Neural cell (in vitro differentiated cells): ENCODE measurements around the gene FILIP1. TPM values are rescaled to one million over a fixed set of nuclear protein-coding genes. Genes with fewer than 3 reads are reported as not detected.
A peak's percentile ranks its signal among the peaks of the same experiment; 100 is the strongest.

ENCODE experiments used
- H2AFZ ChIP-seq: fragments of 200-600, 300-800 bp; sonication (generic), shearing (Covaris generic); 2 replicates; pipeline ENCODE4 v1.6.0; 2014; ENCODE audit warnings: low read depth, mild to moderate bottlenecking, antibody characterized with exemption, low read length, moderate library complexity
- H3F3A ChIP-seq: fragments of 200-600 bp; shearing (Covaris generic); 2 replicates; pipeline ENCODE4 v1.6.1; 2016; ENCODE audit warnings: mild to moderate bottlenecking, moderate library complexity, mixed read lengths, antibody characterized with exemption, low read length; ENCODE audit not compliant: insufficient read depth, poor library complexity, severe bottlenecking
- H3K27ac ChIP-seq: fragments of 200-600, 300-800 bp; sonication (generic), shearing (Covaris generic); 2 replicates; pipeline ENCODE4 v1.5.1; 2014; ENCODE audit warnings: mild to moderate bottlenecking, low read length, moderate library complexity
- H3K27me3 ChIP-seq: fragments of 300-800, 200-600 bp; sonication (generic), shearing (Covaris generic); 2 replicates; pipeline ENCODE4 v1.6.0; 2014; ENCODE audit warnings: mild to moderate bottlenecking, low read depth, low read length, moderate library complexity; ENCODE audit not compliant: insufficient read depth
- H3K36me3 ChIP-seq: fragments of 300-800, 200-600 bp; sonication (generic), shearing (Covaris generic); 2 replicates; pipeline ENCODE4 v1.5.1; 2014; ENCODE audit warnings: mild to moderate bottlenecking, antibody characterized with exemption, low read length, moderate library complexity; ENCODE audit not compliant: insufficient read depth
- H3K4me2 ChIP-seq: fragments of 300-800, 200-600 bp; sonication (generic), shearing (Covaris generic); 2 replicates; pipeline ENCODE4 v1.6.0; 2014; ENCODE audit warnings: mild to moderate bottlenecking, low read length
- H3K4me3 ChIP-seq: fragments of 300-800, 200-600 bp; sonication (generic), shearing (Covaris generic); 2 replicates; pipeline ENCODE4 v1.5.1; 2014; ENCODE audit warnings: mild to moderate bottlenecking, low read length, moderate library complexity
- H3K79me2 ChIP-seq: fragments of 200-600 bp; shearing (Covaris generic); replicated peaks from 2 replicates; pipeline ENCODE4 v1.6.0; 2014; ENCODE audit warnings: mild to moderate bottlenecking, low read length, moderate library complexity; ENCODE audit not compliant: insufficient read depth
- H3K9ac ChIP-seq: fragments of 300-800, 200-600 bp; sonication (generic), shearing (Covaris generic); 2 replicates; pipeline ENCODE4 v1.6.1; 2016; ENCODE audit warnings: mild to moderate bottlenecking, low read length, mixed read lengths
- H3K9me2 ChIP-seq: fragments of 200-600 bp; shearing (Covaris generic); 2 replicates; pipeline ENCODE4 v1.6.1; 2016; ENCODE audit warnings: mild to moderate bottlenecking, low read length, mixed read lengths; ENCODE audit not compliant: insufficient read depth
- H3K9me3 ChIP-seq: fragments of 200-600, 300-800 bp; sonication (generic), shearing (Covaris generic); 2 replicates; pipeline ENCODE4 v1.6.1; 2016; ENCODE audit warnings: mild to moderate bottlenecking, mixed run types, low read length, moderate library complexity, mixed read lengths
- H4K20me1 ChIP-seq: fragments of 200-600 bp; shearing (Covaris generic); 2 replicates; pipeline ENCODE4 v1.6.1; 2016; ENCODE audit warnings: mild to moderate bottlenecking, mixed run types; ENCODE audit not compliant: insufficient read depth
- EP300 ChIP-seq: fragments of 450-650 bp; conservative IDR thresholded peaks from 2 replicates; pipeline ENCODE4 v1.6.1; 2014; ENCODE audit warnings: antibody characterized with exemption, mild to moderate bottlenecking, moderate library complexity; ENCODE audit not compliant: poor library complexity, severe bottlenecking
- EZH2 ChIP-seq: fragments of 200-600, 300-800 bp; shearing (Covaris generic), sonication (generic); IDR thresholded peaks from 2 replicates; pipeline ENCODE4 v1.6.1; 2014; ENCODE audit warnings: antibody characterized with exemption, low read length, borderline replicate concordance, mild to moderate bottlenecking; ENCODE audit not compliant: insufficient read depth, poor library complexity, severe bottlenecking
- MXI1 ChIP-seq: fragments of 450-650 bp; conservative IDR thresholded peaks from 2 replicates; pipeline ENCODE4 v1.6.1; 2014; ENCODE audit warnings: antibody characterized with exemption, mild to moderate bottlenecking; ENCODE audit not compliant: poor library complexity, severe bottlenecking
- POLR2AphosphoS5 ChIP-seq: IDR thresholded peaks from 2 replicates; pipeline ENCODE4 v1.6.1; 2012
- RAD21 ChIP-seq: fragments of 450-650 bp; conservative IDR thresholded peaks from 2 replicates; pipeline ENCODE4 v1.6.1; 2014; ENCODE audit warnings: antibody characterized with exemption, mild to moderate bottlenecking, moderate library complexity
- SMC3 ChIP-seq: fragments of 450-650 bp; conservative IDR thresholded peaks from 2 replicates; pipeline ENCODE4 v1.6.1; 2014; ENCODE audit warnings: antibody characterized with exemption, mild to moderate bottlenecking, moderate library complexity; ENCODE audit not compliant: poor library complexity
- TAF1 ChIP-seq: IDR thresholded peaks from 2 replicates; pipeline ENCODE4 v1.6.1; 2012; ENCODE audit warnings: low read depth
- polyA plus RNA-seq: library from polyadenylated mRNA; depleted of rRNA; stranded (reverse); fragments of >200 nt; gene quantifications from 2 replicates; pipeline ENCODE4 v1.2.3, GENCODE V29; 2014
- TF ChIP-seq, protein P1 (sequence below): IDR thresholded peaks from 2 replicates; pipeline ENCODE4 v1.6.1; 2012; ENCODE audit warnings: borderline replicate concordance
- TF ChIP-seq, protein P2 (sequence below): fragments of 450-650 bp; IDR thresholded peaks from 2 replicates; pipeline ENCODE4 v1.5.1; 2014; ENCODE audit warnings: antibody characterized with exemption, mild to moderate bottlenecking, moderate library complexity; ENCODE audit not compliant: poor library complexity, severe bottlenecking

The FILIP1 gene
- polyA plus RNA-seq, 1 donor from 2014 or later = 1.4 TPM

DNA sequence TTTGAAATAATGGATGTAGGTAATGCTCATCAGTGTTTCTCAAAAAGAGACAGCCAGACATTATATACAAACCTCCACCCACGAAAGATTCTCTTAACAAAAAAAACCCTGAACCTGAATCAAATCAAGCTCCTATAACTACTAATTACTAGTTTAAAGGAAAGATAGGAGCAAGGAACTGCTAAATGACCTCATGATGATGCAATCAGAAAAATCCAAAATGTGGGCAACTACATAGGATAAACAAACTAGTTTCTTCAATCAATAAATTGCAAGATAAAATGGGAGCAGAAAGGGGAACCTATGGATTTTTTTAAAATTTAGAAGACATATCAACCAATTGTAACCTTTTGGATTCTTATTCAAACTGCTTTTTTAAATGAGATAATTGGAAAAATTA is 165.8 kb downstream of the FILIP1 start:
- no peak for TF ChIP-seq TAF1
- TF ChIP-seq POLR2AphosphoS5 = no peak
- no peak for TF ChIP-seq EZH2
- TF ChIP-seq, protein P1, sequence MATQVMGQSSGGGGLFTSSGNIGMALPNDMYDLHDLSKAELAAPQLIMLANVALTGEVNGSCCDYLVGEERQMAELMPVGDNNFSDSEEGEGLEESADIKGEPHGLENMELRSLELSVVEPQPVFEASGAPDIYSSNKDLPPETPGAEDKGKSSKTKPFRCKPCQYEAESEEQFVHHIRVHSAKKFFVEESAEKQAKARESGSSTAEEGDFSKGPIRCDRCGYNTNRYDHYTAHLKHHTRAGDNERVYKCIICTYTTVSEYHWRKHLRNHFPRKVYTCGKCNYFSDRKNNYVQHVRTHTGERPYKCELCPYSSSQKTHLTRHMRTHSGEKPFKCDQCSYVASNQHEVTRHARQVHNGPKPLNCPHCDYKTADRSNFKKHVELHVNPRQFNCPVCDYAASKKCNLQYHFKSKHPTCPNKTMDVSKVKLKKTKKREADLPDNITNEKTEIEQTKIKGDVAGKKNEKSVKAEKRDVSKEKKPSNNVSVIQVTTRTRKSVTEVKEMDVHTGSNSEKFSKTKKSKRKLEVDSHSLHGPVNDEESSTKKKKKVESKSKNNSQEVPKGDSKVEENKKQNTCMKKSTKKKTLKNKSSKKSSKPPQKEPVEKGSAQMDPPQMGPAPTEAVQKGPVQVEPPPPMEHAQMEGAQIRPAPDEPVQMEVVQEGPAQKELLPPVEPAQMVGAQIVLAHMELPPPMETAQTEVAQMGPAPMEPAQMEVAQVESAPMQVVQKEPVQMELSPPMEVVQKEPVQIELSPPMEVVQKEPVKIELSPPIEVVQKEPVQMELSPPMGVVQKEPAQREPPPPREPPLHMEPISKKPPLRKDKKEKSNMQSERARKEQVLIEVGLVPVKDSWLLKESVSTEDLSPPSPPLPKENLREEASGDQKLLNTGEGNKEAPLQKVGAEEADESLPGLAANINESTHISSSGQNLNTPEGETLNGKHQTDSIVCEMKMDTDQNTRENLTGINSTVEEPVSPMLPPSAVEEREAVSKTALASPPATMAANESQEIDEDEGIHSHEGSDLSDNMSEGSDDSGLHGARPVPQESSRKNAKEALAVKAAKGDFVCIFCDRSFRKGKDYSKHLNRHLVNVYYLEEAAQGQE = no peak
- no peak for TF ChIP-seq EP300
- TF ChIP-seq, protein P2, sequence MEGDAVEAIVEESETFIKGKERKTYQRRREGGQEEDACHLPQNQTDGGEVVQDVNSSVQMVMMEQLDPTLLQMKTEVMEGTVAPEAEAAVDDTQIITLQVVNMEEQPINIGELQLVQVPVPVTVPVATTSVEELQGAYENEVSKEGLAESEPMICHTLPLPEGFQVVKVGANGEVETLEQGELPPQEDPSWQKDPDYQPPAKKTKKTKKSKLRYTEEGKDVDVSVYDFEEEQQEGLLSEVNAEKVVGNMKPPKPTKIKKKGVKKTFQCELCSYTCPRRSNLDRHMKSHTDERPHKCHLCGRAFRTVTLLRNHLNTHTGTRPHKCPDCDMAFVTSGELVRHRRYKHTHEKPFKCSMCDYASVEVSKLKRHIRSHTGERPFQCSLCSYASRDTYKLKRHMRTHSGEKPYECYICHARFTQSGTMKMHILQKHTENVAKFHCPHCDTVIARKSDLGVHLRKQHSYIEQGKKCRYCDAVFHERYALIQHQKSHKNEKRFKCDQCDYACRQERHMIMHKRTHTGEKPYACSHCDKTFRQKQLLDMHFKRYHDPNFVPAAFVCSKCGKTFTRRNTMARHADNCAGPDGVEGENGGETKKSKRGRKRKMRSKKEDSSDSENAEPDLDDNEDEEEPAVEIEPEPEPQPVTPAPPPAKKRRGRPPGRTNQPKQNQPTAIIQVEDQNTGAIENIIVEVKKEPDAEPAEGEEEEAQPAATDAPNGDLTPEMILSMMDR = no peak
- no peak for TF ChIP-seq MXI1
- no peak for TF ChIP-seq RAD21
- no peak for TF ChIP-seq SMC3
- Histone ChIP-seq H3K27ac (no peak overlapping the region), H3K9ac (no peak overlapping the region), H4K20me1 (no peaks in the 10 kb centered on the region), H3K4me2 (no peak overlapping the region), H3F3A (no peaks in the 10 kb centered on the region), H3K9me3 (no peaks in the 10 kb centered on the region), H3K36me3 (no peaks in the 10 kb centered on the region), H3K79me2 (no peaks in the 10 kb centered on the region), H3K9me2 (no peaks in the 10 kb centered on the region), H3K27me3 (no peaks in the 10 kb centered on the region), H2AFZ (no peak overlapping the region), H3K4me3 (no peak overlapping the region)

DNA sequence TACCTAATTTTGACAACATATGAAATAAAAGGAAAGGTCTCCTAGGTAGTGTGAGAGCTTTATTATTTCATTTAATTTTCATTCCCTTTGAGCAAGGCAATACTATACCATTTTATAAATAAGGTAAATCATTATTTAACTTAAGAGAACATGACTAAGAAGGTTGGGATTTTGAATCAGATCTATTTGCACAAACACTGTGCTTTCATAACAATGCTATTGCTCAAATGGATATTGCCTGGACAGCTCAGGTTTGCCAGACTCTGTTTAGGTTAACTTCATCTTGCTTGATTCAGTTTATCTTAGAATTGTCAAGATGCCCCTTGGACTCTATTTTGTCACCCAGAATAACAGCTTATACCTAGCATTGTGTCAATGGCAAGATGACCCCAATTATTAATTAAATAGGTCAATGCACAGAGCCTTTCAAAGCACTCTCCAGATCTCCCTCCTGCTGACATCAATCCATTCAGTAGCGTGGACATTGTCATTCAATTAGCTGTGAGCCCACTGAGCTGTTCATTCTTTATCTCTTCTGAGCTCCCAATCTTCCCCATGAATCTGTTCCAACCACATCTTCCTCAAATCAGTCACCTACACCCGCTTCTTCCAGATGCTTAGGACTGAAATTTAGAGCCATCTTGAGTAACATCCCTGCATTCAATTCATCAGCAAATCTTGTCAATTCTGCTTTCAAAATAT is 166.9 kb downstream of the FILIP1 start:
- Histone ChIP-seq H3K27me3 (no peaks in the 10 kb centered on the region), H3K9me2 (no peaks in the 10 kb centered on the region), H3K9me3 (no peaks in the 10 kb centered on the region), H2AFZ (peak overlapping the region; percentile 21), H3K27ac (no peak overlapping the region), H3K4me3 (no peak overlapping the region), H3K36me3 (no peaks in the 10 kb centered on the region), H3K79me2 (no peaks in the 10 kb centered on the region), H4K20me1 (no peaks in the 10 kb centered on the region), H3K4me2 (peak overlapping the region; percentile 6), H3K9ac (no peak overlapping the region), H3F3A (no peaks in the 10 kb centered on the region)
- TF ChIP-seq TAF1 (no peak), EP300 (no peak), RAD21 (no peak), POLR2AphosphoS5 (no peak)
- TF ChIP-seq, protein P1 = no peak
- TF ChIP-seq, protein P2 = no peak
